Suprapubic skin (tissue), 4 donors: ENCODE measurements around the gene SRRM3. TPM values are rescaled to one million over a fixed set of nuclear protein-coding genes. Genes with fewer than 3 reads are reported as not detected.

Experiments
- DNase-seq, 2 donors: peaks; one replicate each; pipeline ENCODE4 v3.0.0-alpha.2; 2019; ENCODE audit warnings: low spot score in 2 of 2
- H3K27ac ChIP-seq: fragments of 200-600 bp; sonication (generic); one replicate; pipeline ENCODE4 v1.5.1; 2019
- H3K27me3 ChIP-seq: fragments of 200-600 bp; sonication (generic); one replicate; pipeline ENCODE4 v1.5.1; 2019
- H3K36me3 ChIP-seq: fragments of 200-600 bp; sonication (generic); one replicate; pipeline ENCODE4 v1.5.1; 2019
- H3K4me1 ChIP-seq: fragments of 200-600 bp; sonication (generic); one replicate; pipeline ENCODE4 v1.5.1; 2019
- H3K4me3 ChIP-seq: fragments of 200-600 bp; sonication (generic); one replicate; pipeline ENCODE4 v1.5.1; 2019; ENCODE audit warnings: mild to moderate bottlenecking
- H3K9me3 ChIP-seq: fragments of 200-600 bp; sonication (generic); one replicate; pipeline ENCODE4 v1.5.1; 2019
- EP300 ChIP-seq: sonication (generic); formaldehyde crosslinking; IDR thresholded peaks from one replicate; pipeline ENCODE4 v1.6.1; 2017; ENCODE audit warnings: antibody characterized with exemption
- POLR2A ChIP-seq, 2 donors: fragments of 450-650 bp; IDR thresholded peaks; one replicate each; pipeline ENCODE4 v1.6.1; 2017; ENCODE audit warnings: antibody characterized with exemption in 2 of 2, mild to moderate bottlenecking in 2 of 2, moderate library complexity in 2 of 2
- POLR2AphosphoS5 ChIP-seq, 3 donors: sonication (generic); formaldehyde crosslinking; IDR thresholded peaks; one replicate each; pipeline ENCODE4 v1.6.1; 2017; ENCODE audit warnings: antibody characterized with exemption in 3 of 3
- WGBS: methylation state at CpG from one replicate; pipeline ENCODE4 v1.1.5; 2018; 5-methylcytosine and 5-hydroxymethylcytosine counted together
- total RNA-seq, 4 donors: library from RNA; depleted of rRNA; stranded (reverse); fragments of >200 nt; gene quantifications; one replicate each; pipeline ENCODE4 v1.1.0, GENCODE V29; 2016
- TF ChIP-seq, protein P1 (sequence below), 2 donors: fragments of 200-600 bp in 1 of 2; fragments of 450-650 bp in 1 of 2; sonication (generic) in 1 of 2; IDR thresholded peaks; one replicate each; pipeline ENCODE4 v1.5.1; 2016 to 2019; ENCODE audit warnings: antibody characterized with exemption in 2 of 2, mild to moderate bottlenecking in 1 of 2, moderate library complexity in 1 of 2

The SRRM3 gene
- total RNA-seq, 4 donors from 2014 or later = 5.6 to 8.5 (median 7.7) TPM

GRCh38 chr7:76191783-76192240 lies 9.9 kb upstream of the SRRM3 start:
- Histone ChIP-seq H3K36me3 (no peaks in the 10 kb centered on the region), H3K27ac (no peak overlapping the region), H3K4me3 (no peak overlapping the region), H3K9me3 (peaks cover 5% of the 10 kb centered on the region), H3K4me1 (no peaks in the 10 kb centered on the region), H3K27me3 (no peaks in the 10 kb centered on the region)
- DNase-seq = no peak
- WGBS = 33% methylated on average over 3 of the region's 3 CpGs
- no peak for TF ChIP-seq EP300
- no peak for TF ChIP-seq POLR2AphosphoS5 (IDR thresholded peaks at IDR 0.05)
- TF ChIP-seq POLR2A (IDR thresholded peaks at IDR 0.05) = no peak
- TF ChIP-seq, protein P1, sequence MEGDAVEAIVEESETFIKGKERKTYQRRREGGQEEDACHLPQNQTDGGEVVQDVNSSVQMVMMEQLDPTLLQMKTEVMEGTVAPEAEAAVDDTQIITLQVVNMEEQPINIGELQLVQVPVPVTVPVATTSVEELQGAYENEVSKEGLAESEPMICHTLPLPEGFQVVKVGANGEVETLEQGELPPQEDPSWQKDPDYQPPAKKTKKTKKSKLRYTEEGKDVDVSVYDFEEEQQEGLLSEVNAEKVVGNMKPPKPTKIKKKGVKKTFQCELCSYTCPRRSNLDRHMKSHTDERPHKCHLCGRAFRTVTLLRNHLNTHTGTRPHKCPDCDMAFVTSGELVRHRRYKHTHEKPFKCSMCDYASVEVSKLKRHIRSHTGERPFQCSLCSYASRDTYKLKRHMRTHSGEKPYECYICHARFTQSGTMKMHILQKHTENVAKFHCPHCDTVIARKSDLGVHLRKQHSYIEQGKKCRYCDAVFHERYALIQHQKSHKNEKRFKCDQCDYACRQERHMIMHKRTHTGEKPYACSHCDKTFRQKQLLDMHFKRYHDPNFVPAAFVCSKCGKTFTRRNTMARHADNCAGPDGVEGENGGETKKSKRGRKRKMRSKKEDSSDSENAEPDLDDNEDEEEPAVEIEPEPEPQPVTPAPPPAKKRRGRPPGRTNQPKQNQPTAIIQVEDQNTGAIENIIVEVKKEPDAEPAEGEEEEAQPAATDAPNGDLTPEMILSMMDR (IDR thresholded peaks at IDR 0.05) = no peak

DNA sequence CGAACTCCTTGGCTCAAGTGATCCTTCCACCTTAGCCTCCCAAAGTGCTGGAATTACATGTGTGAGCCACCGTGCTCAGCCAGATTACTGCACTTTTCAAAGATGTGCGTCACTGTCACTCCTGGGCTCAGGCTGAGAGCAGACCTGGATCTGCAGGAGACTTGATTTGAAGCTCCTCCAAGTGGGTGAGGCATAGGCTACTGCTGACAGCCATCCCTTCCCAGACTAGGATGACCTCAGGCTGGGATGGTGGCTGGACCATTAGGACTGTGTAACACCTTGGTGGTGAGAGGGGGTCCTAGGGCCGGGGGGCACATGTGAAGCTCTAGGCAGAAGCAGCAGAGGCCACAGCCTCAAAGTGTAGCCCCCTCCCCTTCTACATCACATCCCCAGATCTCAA lies 8.2 kb upstream of the SRRM3 start:
- TF ChIP-seq POLR2A (IDR thresholded peaks at IDR 0.05) = no peak
- no peak for TF ChIP-seq EP300
- TF ChIP-seq POLR2AphosphoS5 (IDR thresholded peaks at IDR 0.05) = no peak
- TF ChIP-seq, protein P1 (IDR thresholded peaks at IDR 0.05) = no peak
- 64% methylated on average over 2 of the region's 4 CpGs for WGBS
- Histone ChIP-seq H3K36me3 (no peaks in the 10 kb centered on the region), H3K27me3 (no peaks in the 10 kb centered on the region), H3K4me3 (no peak overlapping the region), H3K9me3 (peaks cover 5% of the 10 kb centered on the region), H3K27ac (no peak overlapping the region), H3K4me1 (no peaks in the 10 kb centered on the region)
- DNase-seq = no peak

DNA sequence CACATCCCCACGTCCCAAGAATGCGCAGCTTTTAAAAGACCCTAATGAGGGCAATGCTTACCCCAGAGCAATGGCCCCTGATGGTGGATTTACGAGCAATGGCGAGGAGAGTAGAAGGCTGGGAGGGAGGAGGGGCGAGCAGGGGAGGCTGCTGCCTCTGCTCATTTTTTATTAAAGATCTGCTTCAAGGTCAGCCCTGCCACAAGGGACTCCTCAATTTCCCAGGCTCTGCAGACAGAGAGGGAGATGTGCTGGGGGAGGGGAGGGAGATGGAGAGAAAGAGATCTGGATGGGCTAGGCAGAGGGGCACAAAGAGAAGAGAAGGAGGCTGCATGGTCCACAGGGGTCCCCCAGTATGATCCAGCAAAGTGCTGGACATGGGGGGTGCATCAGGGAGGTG lies 7.8 kb upstream of the SRRM3 start:
- WGBS = 46% methylated on average over 5 of the region's 5 CpGs

GRCh38 chr7:76196786-76197185 lies 4.9 kb upstream of the SRRM3 start:
- Histone ChIP-seq H3K36me3 (no peaks in the 10 kb centered on the region), H3K9me3 (peaks cover under 1% of the 10 kb centered on the region), H3K27me3 (peaks cover under 1% of the 10 kb centered on the region), H3K4me3 (no peak overlapping the region), H3K4me1 (peaks cover 5% of the 10 kb centered on the region), H3K27ac (no peak overlapping the region)
- no peak for TF ChIP-seq POLR2A (IDR thresholded peaks at IDR 0.05)
- TF ChIP-seq, protein P1 (IDR thresholded peaks at IDR 0.05) = no peak
- no peak for TF ChIP-seq POLR2AphosphoS5 (IDR thresholded peaks at IDR 0.05)
- 87% methylated on average over 10 of the region's 10 CpGs for WGBS
- no peak for DNase-seq

More for the DNA sequence above, 7.8 kb upstream of the SRRM3 start:
- no peak for TF ChIP-seq POLR2A (IDR thresholded peaks at IDR 0.05)
- TF ChIP-seq POLR2AphosphoS5 (IDR thresholded peaks at IDR 0.05) = no peak
- peaks cover 5% of the 10 kb centered on the region for H3K9me3 ChIP-seq
- H3K27me3 ChIP-seq = no peaks in the 10 kb centered on the region
- H3K4me3 ChIP-seq = no peak overlapping the region
- no peaks in the 10 kb centered on the region for H3K36me3 ChIP-seq
- no peak overlapping the region for H3K27ac ChIP-seq
- H3K4me1 ChIP-seq = no peaks in the 10 kb centered on the region
- DNase-seq = no peak

- WGBS = 42% methylated on average over 4 of the region's 4 CpGs
- H3K9me3 ChIP-seq = no peaks in the 10 kb centered on the region
- H3K27ac ChIP-seq = no peak overlapping the region
- DNase-seq = no peak
- H3K36me3 ChIP-seq = no peaks in the 10 kb centered on the region
- no peak for TF ChIP-seq EP300
- TF ChIP-seq POLR2AphosphoS5 (IDR thresholded peaks at IDR 0.05) = no peak
- TF ChIP-seq, protein P1 (IDR thresholded peaks at IDR 0.05) = no peak
- TF ChIP-seq POLR2A (IDR thresholded peaks at IDR 0.05) = no peak
- peaks cover 12% of the 10 kb centered on the region for H3K27me3 ChIP-seq
- H3K4me3 ChIP-seq = no peak overlapping the region
- peaks cover 10% of the 10 kb centered on the region for H3K4me1 ChIP-seq
Measured at GRCh38 chr7:76198202-76198601, 3.5 kb upstream of the SRRM3 start.

- Histone ChIP-seq H3K4me3 (no peak overlapping the region), H3K4me1 (peaks cover 10% of the 10 kb centered on the region), H3K36me3 (no peaks in the 10 kb centered on the region), H3K27ac (no peak overlapping the region), H3K9me3 (no peaks in the 10 kb centered on the region), H3K27me3 (peaks cover 32% of the 10 kb centered on the region)
- DNase-seq = no peak
- 45% methylated on average over 8 of the region's 8 CpGs for WGBS
- TF ChIP-seq POLR2A (IDR thresholded peaks at IDR 0.05) (no peak), POLR2AphosphoS5 (IDR thresholded peaks at IDR 0.05) (no peak), EP300 (no peak)
- TF ChIP-seq, protein P1 (IDR thresholded peaks at IDR 0.05) = no peak
Measured at GRCh38 chr7:76202666-76203030, 952 bp downstream of the SRRM3 start.
